ENCODE measurements around the gene ARSB.

ARSB gene

GRCh38 chr5:78797936-78798672 is 187.0 kb downstream of the ARSB start:
- peaks cover 12% of the 10 kb centered on the region for H3K4me1 ChIP-seq (ENCODE audit: insufficient read depth, low read length)
- no peak overlapping the region for H3K9ac ChIP-seq (ENCODE audit: low read depth, low read length)
- no peaks in the 10 kb centered on the region for H3K9me3 ChIP-seq (ENCODE audit: control insufficient read depth, insufficient read depth, low read length)

GRCh38 chr5:78795757-78796156 is 189.4 kb downstream of the ARSB start:
- Histone ChIP-seq H3K9me3 (ENCODE audit: control insufficient read depth, insufficient read depth, low read length) (no peaks in the 10 kb centered on the region), H3K36me3 (ENCODE audit: insufficient read depth, low read length) (no peaks in the 10 kb centered on the region), H3K4me1 (ENCODE audit: insufficient read depth, low read length) (peaks cover 12% of the 10 kb centered on the region), H3K9ac (ENCODE audit: low read depth, low read length) (no peak overlapping the region)

More at GRCh38 chr5:78797936-78798672, 187.0 kb downstream of the ARSB start:
- no peaks in the 10 kb centered on the region for H3K36me3 ChIP-seq (ENCODE audit: insufficient read depth, low read length)

- Histone ChIP-seq H3K4me1 (ENCODE audit: insufficient read depth, low read length) (peaks cover 12% of the 10 kb centered on the region), H3K9ac (ENCODE audit: low read depth, low read length) (no peak overlapping the region), H3K9me3 (ENCODE audit: control insufficient read depth, insufficient read depth, low read length) (no peaks in the 10 kb centered on the region), H3K36me3 (ENCODE audit: insufficient read depth, low read length) (no peaks in the 10 kb centered on the region)
Measured at GRCh38 chr5:78794693-78795215, 190.4 kb downstream of the ARSB start.

GRCh38 chr5:78793907-78794662 is 191.0 kb downstream of the ARSB start:
- no peaks in the 10 kb centered on the region for H3K9me3 ChIP-seq (ENCODE audit: control insufficient read depth, insufficient read depth, low read length)
- no peak overlapping the region for H3K9ac ChIP-seq (ENCODE audit: low read depth, low read length)
- H3K36me3 ChIP-seq (ENCODE audit: insufficient read depth, low read length): no peaks in the 10 kb centered on the region
- H3K4me1 ChIP-seq (ENCODE audit: insufficient read depth, low read length): peaks cover 12% of the 10 kb centered on the region

GRCh38 chr5:78792345-78793055 is 192.6 kb downstream of the ARSB start:
- H3K9ac ChIP-seq (ENCODE audit: low read depth, low read length): no peak overlapping the region
- H3K36me3 ChIP-seq (ENCODE audit: insufficient read depth, low read length): no peaks in the 10 kb centered on the region
- peaks cover 12% of the 10 kb centered on the region for H3K4me1 ChIP-seq (ENCODE audit: insufficient read depth, low read length)
- H3K9me3 ChIP-seq (ENCODE audit: control insufficient read depth, insufficient read depth, low read length): no peaks in the 10 kb centered on the region

GRCh38 chr5:78791501-78792100 is 193.5 kb downstream of the ARSB start:
- Histone ChIP-seq H3K36me3 (ENCODE audit: insufficient read depth, low read length) (no peaks in the 10 kb centered on the region), H3K4me1 (ENCODE audit: insufficient read depth, low read length) (peaks cover 12% of the 10 kb centered on the region), H3K9ac (ENCODE audit: low read depth, low read length) (no peak overlapping the region), H3K9me3 (ENCODE audit: control insufficient read depth, insufficient read depth, low read length) (no peaks in the 10 kb centered on the region)

- Histone ChIP-seq H3K9me3 (ENCODE audit: control insufficient read depth, insufficient read depth, low read length) (no peaks in the 10 kb centered on the region), H3K9ac (ENCODE audit: low read depth, low read length) (no peak overlapping the region), H3K36me3 (ENCODE audit: insufficient read depth, low read length) (no peaks in the 10 kb centered on the region), H3K4me1 (ENCODE audit: insufficient read depth, low read length) (no peaks in the 10 kb centered on the region)
Measured at GRCh38 chr5:78787783-78788182, 197.3 kb downstream of the ARSB start.

- no peak overlapping the region for H3K9ac ChIP-seq (ENCODE audit: low read depth, low read length)
- H3K4me1 ChIP-seq (ENCODE audit: insufficient read depth, low read length): no peaks in the 10 kb centered on the region
- no peaks in the 10 kb centered on the region for H3K36me3 ChIP-seq (ENCODE audit: insufficient read depth, low read length)
- H3K9me3 ChIP-seq (ENCODE audit: control insufficient read depth, insufficient read depth, low read length): no peaks in the 10 kb centered on the region
Measured at GRCh38 chr5:78785454-78785853, 199.7 kb downstream of the ARSB start.

GRCh38 chr5:78783434-78784130 is 201.5 kb downstream of the ARSB start:
- Histone ChIP-seq H3K36me3 (ENCODE audit: insufficient read depth, low read length) (no peaks in the 10 kb centered on the region), H3K9ac (ENCODE audit: low read depth, low read length) (no peak overlapping the region), H3K9me3 (ENCODE audit: control insufficient read depth, insufficient read depth, low read length) (no peaks in the 10 kb centered on the region), H3K4me1 (ENCODE audit: insufficient read depth, low read length) (0 out of 2 replicates have a peak, but pooled peaks cover 4% of the 10 kb centered on the region)

- no peaks in the 10 kb centered on the region for H3K36me3 ChIP-seq (ENCODE audit: insufficient read depth, low read length)
- H3K9me3 ChIP-seq (ENCODE audit: control insufficient read depth, insufficient read depth, low read length): no peaks in the 10 kb centered on the region
- H3K4me1 ChIP-seq (ENCODE audit: insufficient read depth, low read length): 0 out of 2 replicates have a peak, but pooled peaks cover 4% of the 10 kb centered on the region
- H3K9ac ChIP-seq (ENCODE audit: low read depth, low read length): no peak overlapping the region
Measured at GRCh38 chr5:78782728-78783127, 202.4 kb downstream of the ARSB start.

- no peaks in the 10 kb centered on the region for H3K9me3 ChIP-seq (ENCODE audit: control insufficient read depth, insufficient read depth, low read length)
- no peaks in the 10 kb centered on the region for H3K36me3 ChIP-seq (ENCODE audit: insufficient read depth, low read length)
- 0 out of 2 replicates have a peak, but pooled peaks cover 4% of the 10 kb centered on the region for H3K4me1 ChIP-seq (ENCODE audit: insufficient read depth, low read length)
- H3K9ac ChIP-seq (ENCODE audit: low read depth, low read length): no peak overlapping the region
Measured at GRCh38 chr5:78781611-78782286, 203.4 kb downstream of the ARSB start.

- Histone ChIP-seq H3K36me3 (ENCODE audit: insufficient read depth, low read length) (no peaks in the 10 kb centered on the region), H3K9me3 (ENCODE audit: control insufficient read depth, insufficient read depth, low read length) (no peaks in the 10 kb centered on the region), H3K9ac (ENCODE audit: low read depth, low read length) (no peak overlapping the region), H3K4me1 (ENCODE audit: insufficient read depth, low read length) (0 out of 2 replicates have a peak, but pooled peaks cover 4% of the 10 kb centered on the region)
Measured at GRCh38 chr5:78779771-78780616, 205.1 kb downstream of the ARSB start.
